H9 (cell line): ENCODE measurements around the gene AGMO. TPM values are rescaled to one million over a fixed set of nuclear protein-coding genes. Genes with fewer than 3 reads are reported as not detected.

Experiments used
- DNase-seq: peaks from one replicate; pipeline ENCODE4 v3.0.0-alpha.2; 2017
- H2AFZ ChIP-seq: one replicate; pipeline ENCODE4 v1.6.1; 2013; ENCODE audit warnings: mild to moderate bottlenecking, low read length, control low read depth, moderate library complexity
- H2AK5ac ChIP-seq: 2 replicates; pipeline ENCODE4 v1.6.1; 2013; ENCODE audit warnings: low read length, control low read depth, mixed read lengths; ENCODE audit not compliant: insufficient read length
- H2BK120ac ChIP-seq: one replicate; pipeline ENCODE4 v1.6.1; 2013; ENCODE audit warnings: low read depth, mild to moderate bottlenecking, low read length, control low read depth, inconsistent platforms; ENCODE audit not compliant: poor library complexity, severe bottlenecking
- H2BK12ac ChIP-seq: 2 replicates; pipeline ENCODE4 v1.6.1; 2013; ENCODE audit warnings: low read length, control low read depth, mixed read lengths, low read depth; ENCODE audit not compliant: insufficient read length
- H2BK15ac ChIP-seq: 2 replicates; pipeline ENCODE4 v1.6.1; 2013; ENCODE audit warnings: low read depth, low read length, control low read depth
- H2BK20ac ChIP-seq: one replicate; pipeline ENCODE4 v1.6.1; 2013; ENCODE audit warnings: low read depth, mild to moderate bottlenecking, low read length, control low read depth, inconsistent platforms; ENCODE audit not compliant: poor library complexity, severe bottlenecking
- H2BK5ac ChIP-seq: 2 replicates; pipeline ENCODE4 v1.6.1; 2013; ENCODE audit warnings: low read length, control low read depth, mixed read lengths; ENCODE audit not compliant: insufficient read length
- H3K14ac ChIP-seq: 2 replicates; pipeline ENCODE4 v1.6.1; 2013; ENCODE audit warnings: low read length, control low read depth; ENCODE audit not compliant: insufficient read depth
- H3K18ac ChIP-seq: 2 replicates; pipeline ENCODE4 v1.6.1; 2013; ENCODE audit warnings: low read depth, mild to moderate bottlenecking, mixed read lengths, low read length, control low read depth; ENCODE audit not compliant: insufficient read length
- H3K23ac ChIP-seq: 2 replicates; pipeline ENCODE4 v1.6.1; 2013; ENCODE audit warnings: low read length, control low read depth, mixed read lengths, low read depth; ENCODE audit not compliant: insufficient read length
- H3K23me2 ChIP-seq: 2 replicates; pipeline ENCODE4 v1.6.1; 2013; ENCODE audit warnings: low read depth, mild to moderate bottlenecking, mixed read lengths, low read length, control low read depth; ENCODE audit not compliant: insufficient read length, poor library complexity, severe bottlenecking
- H3K27ac ChIP-seq: 2 replicates; pipeline ENCODE4 v1.5.1; 2013; ENCODE audit warnings: low read length, control low read depth, mixed read lengths, low read depth; ENCODE audit not compliant: insufficient read length
- H3K27me3 ChIP-seq: 2 replicates; pipeline ENCODE4 v1.6.1; 2013; ENCODE audit warnings: low read length, control low read depth, inconsistent platforms; ENCODE audit not compliant: insufficient read depth
- H3K4ac ChIP-seq: 2 replicates; pipeline ENCODE4 v1.6.1; 2013; ENCODE audit warnings: low read depth, mild to moderate bottlenecking, control low read depth, inconsistent platforms, low read length, moderate library complexity
- H3K4me1 ChIP-seq: 2 replicates; pipeline ENCODE4 v1.6.1; 2013; ENCODE audit warnings: low read length, control low read depth, inconsistent platforms; ENCODE audit not compliant: insufficient read depth
- H3K4me2 ChIP-seq: 2 replicates; pipeline ENCODE4 v1.6.1; 2013; ENCODE audit warnings: low read length, control low read depth, mixed read lengths; ENCODE audit not compliant: insufficient read length, insufficient read depth
- H3K56ac ChIP-seq: 2 replicates; pipeline ENCODE4 v1.6.1; 2013; ENCODE audit warnings: low read depth, mild to moderate bottlenecking, mixed read lengths, low read length, control low read depth; ENCODE audit not compliant: insufficient read length
- H3K79me1 ChIP-seq: 2 replicates; pipeline ENCODE4 v1.6.1; 2013; ENCODE audit warnings: low read depth, mild to moderate bottlenecking, moderate library complexity, low read length, control low read depth, inconsistent platforms; ENCODE audit not compliant: insufficient read depth, poor library complexity, severe bottlenecking
- H3K79me2 ChIP-seq: 2 replicates; pipeline ENCODE4 v1.6.1; 2013; ENCODE audit warnings: low read length, control low read depth, inconsistent platforms; ENCODE audit not compliant: insufficient read depth
- H3K9ac ChIP-seq: 2 replicates; pipeline ENCODE4 v1.6.1; 2013; ENCODE audit warnings: low read length, control low read depth, mixed read lengths; ENCODE audit not compliant: insufficient read length; ENCODE audit errors: extremely low read depth
- H3K9me3 ChIP-seq: one replicate; pipeline ENCODE4 v1.6.1; 2013; ENCODE audit warnings: low read depth, low read length, inconsistent platforms; ENCODE audit not compliant: control insufficient read depth
- H3T11ph ChIP-seq: one replicate; pipeline ENCODE4 v1.6.1; 2013; ENCODE audit warnings: mild to moderate bottlenecking, low read length, control low read depth, inconsistent platforms
- H4K20me1 ChIP-seq: one replicate; pipeline ENCODE4 v1.6.1; 2013; ENCODE audit not compliant: control insufficient read depth, insufficient read length, insufficient read depth
- H4K5ac ChIP-seq: 2 replicates; pipeline ENCODE4 v1.6.1; 2013; ENCODE audit warnings: low read depth, mild to moderate bottlenecking, mixed read lengths, low read length, control low read depth; ENCODE audit not compliant: insufficient read length
- H4K8ac ChIP-seq: replicated peaks from 2 replicates; pipeline ENCODE4 v1.6.1; 2013; ENCODE audit warnings: low read length, control low read depth, mixed read lengths, low read depth; ENCODE audit not compliant: insufficient read length
- H4K91ac ChIP-seq: 2 replicates; pipeline ENCODE4 v1.6.1; 2013; ENCODE audit warnings: low read depth, mild to moderate bottlenecking, moderate library complexity, mixed read lengths, low read length, control low read depth; ENCODE audit not compliant: insufficient read length
- H3K27ac Mint-ChIP-seq, 3 experiments: 2 replicates in 2 of 3; 3 replicates in 1 of 3; pipeline ENCODE4 v1.8.0; 2020 to 2021; ENCODE audit warnings: mixed read lengths in 3 of 3, mild to moderate bottlenecking in 1 of 3, moderate library complexity in 1 of 3
- H3K27me3 Mint-ChIP-seq: 2 replicates; pipeline ENCODE4 v1.8.0; 2021; ENCODE audit warnings: low read depth, mild to moderate bottlenecking, moderate library complexity, mixed read lengths
- H3K36me3 Mint-ChIP-seq, 3 experiments: 2 replicates in 2 of 3; 3 replicates in 1 of 3; pipeline ENCODE4 v1.8.0; 2020 to 2021; ENCODE audit warnings: low read depth in 3 of 3, mixed read lengths in 3 of 3; ENCODE audit not compliant: insufficient read depth in 1 of 3
- H3K4me1 Mint-ChIP-seq, 2 experiments: 2 replicates each; pipeline ENCODE4 v1.8.0; 2020; ENCODE audit warnings: mixed read lengths in 2 of 2
- H3K4me3 Mint-ChIP-seq, 2 experiments: 2 replicates in 1 of 2; 3 replicates in 1 of 2; pipeline ENCODE4 v1.8.0; 2020 to 2021; ENCODE audit warnings: mild to moderate bottlenecking in 2 of 2, mixed read lengths in 2 of 2, moderate library complexity in 1 of 2
- H3K9me3 Mint-ChIP-seq, 2 experiments: 2 replicates in 1 of 2; 3 replicates in 1 of 2; pipeline ENCODE4 v1.8.0; 2020; ENCODE audit warnings: mild to moderate bottlenecking in 2 of 2, mixed read lengths in 2 of 2, moderate library complexity in 1 of 2
- WGBS: extraction: QIAGEN DNeasy Blood & Tissue Kit; methylation state at CpG from one replicate; pipeline ENCODE4 v1.1.7; 2013; ENCODE audit warnings: missing lambda C conversion rate, low lambda C conversion rate, mixed read lengths; ENCODE audit not compliant: insufficient read length; ENCODE audit errors: extremely low coverage; 5-methylcytosine and 5-hydroxymethylcytosine counted together
- total RNA-seq: library from RNA; stranded (reverse); gene quantifications from 2 replicates; pipeline ENCODE4 v1.2.1, GENCODE V29; 2021
- TF ChIP-seq, protein P1 (sequence below): fragments of 200-600 bp; sonication (generic); conservative IDR thresholded peaks from 3 replicates; pipeline ENCODE4 v1.8.0; 2021; ENCODE audit warnings: antibody characterized with exemption, mild to moderate bottlenecking

Gene AGMO
- total RNA-seq, 1 experiment from 2014 or later: 0.70 TPM

DNA sequence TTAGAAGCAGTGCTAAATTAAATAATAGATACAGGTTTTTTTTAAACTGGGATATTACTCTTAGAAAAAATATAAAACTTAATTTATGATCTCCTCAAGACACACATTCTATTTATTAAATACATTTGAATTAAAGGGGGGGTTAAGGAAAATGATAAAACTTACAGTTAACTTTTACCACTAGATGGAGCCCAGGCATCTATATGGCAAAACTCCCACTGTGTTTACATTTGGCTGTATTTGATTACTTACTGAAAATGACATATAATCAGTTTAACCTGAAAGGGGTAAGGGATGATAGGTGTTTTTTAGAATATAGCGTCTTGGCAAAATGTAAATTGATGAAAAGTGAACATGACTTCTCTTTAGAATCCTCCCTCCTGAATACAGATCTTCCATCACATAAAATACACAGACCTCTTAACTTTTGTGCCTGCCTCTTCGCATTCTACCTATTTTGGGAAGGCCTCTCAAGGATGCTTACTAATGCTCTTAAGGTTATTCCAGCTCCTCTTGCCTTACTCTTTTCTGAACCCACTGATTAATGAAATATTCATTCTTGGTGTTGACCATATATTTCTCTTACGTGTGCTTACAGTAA, 235.7 kb downstream of the AGMO start:
- no peak for DNase-seq

More for the DNA sequence above, 235.7 kb downstream of the AGMO start:
- Histone ChIP-seq H3K4ac (no peak overlapping the region), H3K79me2 (no peaks in the 10 kb centered on the region), H2BK15ac (no peak overlapping the region), H3K4me1 (no peaks in the 10 kb centered on the region; the same call in 1 of the 2 replicates), H3K23me2 (no peaks in the 10 kb centered on the region), H3K18ac (no peak overlapping the region), H3T11ph (no peak overlapping the region), H3K56ac (no peak overlapping the region), H2AK5ac (no peak overlapping the region), H2AFZ (no peak overlapping the region), H4K20me1 (no peaks in the 10 kb centered on the region), H4K91ac (no peak overlapping the region), H3K4me2 (no peak overlapping the region), H2BK120ac (no peak overlapping the region), H4K5ac (no peak overlapping the region), H3K79me1 (no peaks in the 10 kb centered on the region), H3K9me3 (no peaks in the 10 kb centered on the region), H2BK12ac (no peak overlapping the region), H3K14ac (no peak overlapping the region), H2BK5ac (no peak overlapping the region), H3K9ac (no peak overlapping the region), H2BK20ac (no peak overlapping the region), H3K27me3 (no peaks in the 10 kb centered on the region), H3K23ac (no peak overlapping the region), H4K8ac (no peak overlapping the region), H3K27ac (no peak overlapping the region)
- H3K4me1 Mint-ChIP-seq: peaks cover 9 to 10% of the 10 kb centered on the region in 2 experiments
- no CpG with 5 or more reads among the region's 3 CpGs for WGBS
- no peak overlapping the region; a peak in 1 of 7 replicates for H3K27ac Mint-ChIP-seq
- H3K27me3 Mint-ChIP-seq: no peaks in the 10 kb centered on the region
- H3K4me3 Mint-ChIP-seq: no peak overlapping the region
- peaks cover 3% of the 10 kb centered on the region in 2 experiments for H3K9me3 Mint-ChIP-seq
- TF ChIP-seq, protein P1, sequence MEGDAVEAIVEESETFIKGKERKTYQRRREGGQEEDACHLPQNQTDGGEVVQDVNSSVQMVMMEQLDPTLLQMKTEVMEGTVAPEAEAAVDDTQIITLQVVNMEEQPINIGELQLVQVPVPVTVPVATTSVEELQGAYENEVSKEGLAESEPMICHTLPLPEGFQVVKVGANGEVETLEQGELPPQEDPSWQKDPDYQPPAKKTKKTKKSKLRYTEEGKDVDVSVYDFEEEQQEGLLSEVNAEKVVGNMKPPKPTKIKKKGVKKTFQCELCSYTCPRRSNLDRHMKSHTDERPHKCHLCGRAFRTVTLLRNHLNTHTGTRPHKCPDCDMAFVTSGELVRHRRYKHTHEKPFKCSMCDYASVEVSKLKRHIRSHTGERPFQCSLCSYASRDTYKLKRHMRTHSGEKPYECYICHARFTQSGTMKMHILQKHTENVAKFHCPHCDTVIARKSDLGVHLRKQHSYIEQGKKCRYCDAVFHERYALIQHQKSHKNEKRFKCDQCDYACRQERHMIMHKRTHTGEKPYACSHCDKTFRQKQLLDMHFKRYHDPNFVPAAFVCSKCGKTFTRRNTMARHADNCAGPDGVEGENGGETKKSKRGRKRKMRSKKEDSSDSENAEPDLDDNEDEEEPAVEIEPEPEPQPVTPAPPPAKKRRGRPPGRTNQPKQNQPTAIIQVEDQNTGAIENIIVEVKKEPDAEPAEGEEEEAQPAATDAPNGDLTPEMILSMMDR: peak; percentile 76
- peaks cover 0 to 4% (median 2%) of the 10 kb centered on the region in 3 experiments; a peak in 2 of 7 replicates for H3K36me3 Mint-ChIP-seq
